ENCODE measurements around the gene DMKN.

Gene DMKN

GRCh38 chr19:35522745-35523327 lies 9.4 kb upstream of the DMKN start:
- no peaks in the 10 kb centered on the region for H3K36me3 Mint-ChIP-seq (ENCODE audit: low read depth)

GRCh38 chr19:35521124-35521743 lies 7.8 kb upstream of the DMKN start:
- Mint-ChIP-seq H3K27ac (no peak overlapping the region), H3K4me3 (no peak overlapping the region), H3K4me1 (no peaks in the 10 kb centered on the region), H3K9me3 (no peaks in the 10 kb centered on the region), H3K36me3 (ENCODE audit: low read depth) (no peaks in the 10 kb centered on the region), H3K27me3 (ENCODE audit: low read depth) (peaks cover 46% of the 10 kb centered on the region)
- TF ChIP-seq CTCF (IDR thresholded peaks at IDR 0.05; ENCODE audit: unreplicated experiment in 3 of 3) = no peak

More at GRCh38 chr19:35522745-35523327, 9.4 kb upstream of the DMKN start:
- Mint-ChIP-seq H3K27ac (no peak overlapping the region), H3K27me3 (ENCODE audit: low read depth) (peaks cover 38% of the 10 kb centered on the region), H3K4me1 (no peaks in the 10 kb centered on the region), H3K4me3 (no peak overlapping the region), H3K9me3 (no peaks in the 10 kb centered on the region)
- no peak for TF ChIP-seq CTCF (IDR thresholded peaks at IDR 0.05; ENCODE audit: unreplicated experiment in 3 of 3)

- Mint-ChIP-seq H3K4me1 (no peaks in the 10 kb centered on the region), H3K9me3 (no peaks in the 10 kb centered on the region), H3K4me3 (no peak overlapping the region), H3K27ac (no peak overlapping the region), H3K27me3 (ENCODE audit: low read depth) (peaks cover 45% of the 10 kb centered on the region), H3K36me3 (ENCODE audit: low read depth) (no peaks in the 10 kb centered on the region)
- no peak for TF ChIP-seq CTCF (IDR thresholded peaks at IDR 0.05; ENCODE audit: unreplicated experiment in 3 of 3)
These were observed 5.8 kb upstream of the DMKN start for GRCh38 chr19:35519291-35519690.

GRCh38 chr19:35518313-35518712 lies 4.9 kb upstream of the DMKN start:
- no peak for TF ChIP-seq CTCF (IDR thresholded peaks at IDR 0.05; ENCODE audit: unreplicated experiment in 3 of 3)
- Mint-ChIP-seq H3K4me1 (no peaks in the 10 kb centered on the region), H3K27me3 (ENCODE audit: low read depth) (peaks cover 43% of the 10 kb centered on the region), H3K36me3 (ENCODE audit: low read depth) (no peaks in the 10 kb centered on the region), H3K9me3 (no peaks in the 10 kb centered on the region), H3K4me3 (no peak overlapping the region), H3K27ac (no peak overlapping the region)

- Mint-ChIP-seq H3K27me3 (ENCODE audit: low read depth) (peaks cover 44% of the 10 kb centered on the region), H3K27ac (no peak overlapping the region), H3K9me3 (no peaks in the 10 kb centered on the region), H3K4me3 (no peak overlapping the region), H3K36me3 (ENCODE audit: low read depth) (no peaks in the 10 kb centered on the region), H3K4me1 (no peaks in the 10 kb centered on the region)
- no peak for TF ChIP-seq CTCF (IDR thresholded peaks at IDR 0.05; ENCODE audit: unreplicated experiment in 3 of 3)
These were observed 3.9 kb upstream of the DMKN start for GRCh38 chr19:35517342-35517741.

- no peak overlapping the region for H3K4me3 Mint-ChIP-seq
- peaks cover 49% of the 10 kb centered on the region for H3K27me3 Mint-ChIP-seq (ENCODE audit: low read depth)
- H3K9me3 Mint-ChIP-seq = no peaks in the 10 kb centered on the region
- no peak overlapping the region for H3K27ac Mint-ChIP-seq
- no peaks in the 10 kb centered on the region for H3K36me3 Mint-ChIP-seq (ENCODE audit: low read depth)
- H3K4me1 Mint-ChIP-seq = no peaks in the 10 kb centered on the region
- TF ChIP-seq CTCF (IDR thresholded peaks at IDR 0.05; ENCODE audit: unreplicated experiment in 3 of 3) = no peak
These were observed 2.9 kb upstream of the DMKN start for GRCh38 chr19:35516310-35516709.
